Gastrocnemius medialis (tissue), 4 donors: Measurements from ENCODE around the gene TPH2.

Experiments
- POLR2A ChIP-seq, 2 donors: fragments of 450-650 bp; IDR thresholded peaks; one replicate each; pipeline ENCODE4 v1.6.1; 2017; ENCODE audit warnings: antibody characterized with exemption in 2 of 2, mild to moderate bottlenecking in 2 of 2, moderate library complexity in 2 of 2
- TF ChIP-seq, protein P1 (sequence below), 5 experiments: fragments of 450-650 bp in 3 of 5; fragments of 200-600 bp in 2 of 5; sonication (generic) in 2 of 5; IDR thresholded peaks in 4 of 5; conservative IDR thresholded peaks in 1 of 5; 1 replicate in 4 of 5; 2 replicates in 1 of 5; pipeline ENCODE4 v1.5.1; 2016 to 2019; ENCODE audit warnings: antibody characterized with exemption in 5 of 5, mild to moderate bottlenecking in 3 of 5, moderate library complexity in 3 of 5

DNA sequence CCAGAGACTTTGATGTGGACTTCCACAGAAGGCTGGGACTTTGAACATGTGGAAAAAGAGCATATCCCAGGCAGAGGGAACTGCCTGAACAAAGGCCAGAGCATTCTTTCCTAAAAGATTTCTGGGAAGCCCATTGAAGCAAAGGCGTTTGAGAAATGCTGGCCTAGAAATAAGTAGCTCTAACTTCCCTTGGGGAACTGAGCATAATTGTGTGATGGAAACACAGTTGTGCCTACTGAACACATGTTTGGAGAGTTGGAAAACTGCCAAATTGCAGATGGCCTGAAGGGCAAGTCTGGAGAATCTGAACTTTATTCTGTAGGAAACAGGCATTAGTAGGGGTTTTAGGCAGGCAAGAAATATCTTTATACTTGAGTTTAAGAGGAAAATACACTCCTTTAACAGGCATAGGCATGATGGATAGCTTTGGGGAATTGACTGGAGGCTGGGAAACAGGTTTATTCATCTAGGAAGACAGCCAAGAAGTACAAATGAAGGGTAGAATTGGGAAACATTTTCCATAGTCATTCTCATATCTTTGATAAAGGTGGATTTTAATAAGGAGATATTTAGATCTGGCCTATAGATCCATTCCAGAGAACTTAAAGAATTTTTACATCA lies 134.1 kb downstream of the TPH2 start:
- no peak for TF ChIP-seq POLR2A (IDR thresholded peaks at IDR 0.05)
- TF ChIP-seq, protein P1, sequence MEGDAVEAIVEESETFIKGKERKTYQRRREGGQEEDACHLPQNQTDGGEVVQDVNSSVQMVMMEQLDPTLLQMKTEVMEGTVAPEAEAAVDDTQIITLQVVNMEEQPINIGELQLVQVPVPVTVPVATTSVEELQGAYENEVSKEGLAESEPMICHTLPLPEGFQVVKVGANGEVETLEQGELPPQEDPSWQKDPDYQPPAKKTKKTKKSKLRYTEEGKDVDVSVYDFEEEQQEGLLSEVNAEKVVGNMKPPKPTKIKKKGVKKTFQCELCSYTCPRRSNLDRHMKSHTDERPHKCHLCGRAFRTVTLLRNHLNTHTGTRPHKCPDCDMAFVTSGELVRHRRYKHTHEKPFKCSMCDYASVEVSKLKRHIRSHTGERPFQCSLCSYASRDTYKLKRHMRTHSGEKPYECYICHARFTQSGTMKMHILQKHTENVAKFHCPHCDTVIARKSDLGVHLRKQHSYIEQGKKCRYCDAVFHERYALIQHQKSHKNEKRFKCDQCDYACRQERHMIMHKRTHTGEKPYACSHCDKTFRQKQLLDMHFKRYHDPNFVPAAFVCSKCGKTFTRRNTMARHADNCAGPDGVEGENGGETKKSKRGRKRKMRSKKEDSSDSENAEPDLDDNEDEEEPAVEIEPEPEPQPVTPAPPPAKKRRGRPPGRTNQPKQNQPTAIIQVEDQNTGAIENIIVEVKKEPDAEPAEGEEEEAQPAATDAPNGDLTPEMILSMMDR (IDR thresholded peaks at IDR 0.05 in 4 of 5, conservative IDR thresholded peaks at IDR 0.05 in 1 of 5) = no peak
